IMR-90 (cell line): ENCODE results near the gene KLHL7. TPM values are rescaled to one million over a fixed set of nuclear protein-coding genes. Genes with fewer than 3 reads are reported as not detected.

Experiments
- ATAC-seq: fragments of 200-7000 bp; cut with Tn5 transposase; 2 replicates; pipeline ENCODE4 v1.9.1; 2020; ENCODE audit warnings: low read depth, mild to moderate bottlenecking, moderate library complexity
- BruUV-seq: library from RNA; stranded (reverse); fragments of 400-500 nt; replicated peaks from 2 replicates; lab custom pipeline; 2021; lab: Mats Ljungman, UMichigan
- CTCF ChIA-PET: fragments of 300-600 bp; formaldehyde crosslinking; extraction: SDS; loops from one replicate; lab custom pipeline; 2021; ENCODE audit warnings: antibody characterized with exemption; lab: Yijun Ruan, JAX
- POLR2A ChIA-PET: fragments of 300-600 bp; sonication (Branson Sonifier 250); formaldehyde crosslinking; loops from one replicate; lab custom pipeline; 2022; ENCODE audit warnings: antibody characterized with exemption; ENCODE audit not compliant: unreplicated experiment; lab: Charles Lee
- DNase-seq: peaks from one replicate; pipeline ENCODE4 v3.0.0; 2013
- H2AFZ ChIP-seq: replicated peaks from 2 replicates; pipeline ENCODE3; 2013; ENCODE audit warnings: low read length, mild to moderate bottlenecking; ENCODE audit not compliant: poor library complexity
- H2AK5ac ChIP-seq: 2 replicates; pipeline ENCODE4 v1.6.1; 2013; ENCODE audit warnings: low read depth, low read length, inconsistent platforms
- H2AK9ac ChIP-seq: replicated peaks from 2 replicates; pipeline ENCODE3; 2013; ENCODE audit warnings: mild to moderate bottlenecking, low read depth, low read length, moderate library complexity; ENCODE audit not compliant: poor library complexity
- H2BK120ac ChIP-seq: 2 replicates; pipeline ENCODE4 v1.6.1; 2013; ENCODE audit warnings: low read depth, low read length, inconsistent platforms
- H2BK15ac ChIP-seq: 3 replicates; pipeline ENCODE4 v1.6.1; 2013; ENCODE audit warnings: low read depth, low read length, inconsistent platforms
- H2BK20ac ChIP-seq: 2 replicates; pipeline ENCODE4 v1.6.1; 2013; ENCODE audit warnings: low read depth, mild to moderate bottlenecking, inconsistent platforms, low read length, moderate library complexity
- H2BK5ac ChIP-seq: 2 replicates; pipeline ENCODE4 v1.6.1; 2013; ENCODE audit warnings: mild to moderate bottlenecking, low read depth, low read length, inconsistent platforms; ENCODE audit not compliant: poor library complexity, severe bottlenecking
- H3K14ac ChIP-seq: replicated peaks from 2 replicates; pipeline ENCODE4 v1.6.1; 2013; ENCODE audit warnings: low read depth, low read length, inconsistent platforms
- H3K18ac ChIP-seq: 2 replicates; pipeline ENCODE4 v1.6.1; 2013; ENCODE audit warnings: low read depth, low read length, control low read depth
- H3K23ac ChIP-seq: 2 replicates; pipeline ENCODE4 v1.6.1; 2013; ENCODE audit warnings: low read depth, low read length, inconsistent platforms
- H3K27ac ChIP-seq: 2 replicates; pipeline ENCODE4 v1.5.1; 2013; ENCODE audit warnings: mild to moderate bottlenecking, control low read depth, low read length; ENCODE audit not compliant: insufficient read depth
- H3K27me3 ChIP-seq: 2 replicates; pipeline ENCODE4 v1.6.1; 2013; ENCODE audit warnings: low read length; ENCODE audit not compliant: control insufficient read depth, insufficient read depth
- H3K36me3 ChIP-seq: 2 replicates; pipeline ENCODE4 v1.6.1; 2013; ENCODE audit warnings: low read length, mixed read lengths; ENCODE audit not compliant: control insufficient read depth, insufficient read depth
- H3K4ac ChIP-seq: 2 replicates; pipeline ENCODE4 v1.6.1; 2013; ENCODE audit warnings: low read depth, low read length, inconsistent platforms
- H3K4me1 ChIP-seq: 2 replicates; pipeline ENCODE4 v1.6.1; 2013; ENCODE audit warnings: low read length, mixed read lengths; ENCODE audit not compliant: control insufficient read depth, insufficient read depth
- H3K4me2 ChIP-seq: 2 replicates; pipeline ENCODE4 v1.6.1; 2013; ENCODE audit warnings: low read depth, mild to moderate bottlenecking, control low read depth, low read length, moderate library complexity
- H3K4me3 ChIP-seq: 2 replicates; pipeline ENCODE4 v1.5.1; 2013; ENCODE audit warnings: low read depth, mild to moderate bottlenecking, control low read depth, low read length, moderate library complexity; ENCODE audit not compliant: insufficient read depth
- H3K56ac ChIP-seq: 2 replicates; pipeline ENCODE4 v1.6.1; 2013; ENCODE audit warnings: low read length, inconsistent platforms; ENCODE audit not compliant: insufficient read depth; ENCODE audit errors: extremely low read depth
- H3K79me1 ChIP-seq, 2 experiments: 2 replicates each; pipeline ENCODE4 v1.6.1; 2013; ENCODE audit warnings: low read length in 2 of 2, inconsistent platforms in 1 of 2, low read depth in 1 of 2
- H3K9ac ChIP-seq: 2 replicates; pipeline ENCODE4 v1.6.1; 2013; ENCODE audit warnings: low read depth, low read length, control low read depth
- H3K9me1 ChIP-seq: 2 replicates; pipeline ENCODE4 v1.6.1; 2013; ENCODE audit warnings: low read length, inconsistent platforms; ENCODE audit not compliant: insufficient read depth
- H3K9me3 ChIP-seq: 2 replicates; pipeline ENCODE4 v1.6.1; 2013; ENCODE audit warnings: low read length; ENCODE audit not compliant: control insufficient read depth, insufficient read depth
- H4K20me1 ChIP-seq: 2 replicates; pipeline ENCODE4 v1.6.1; 2013; ENCODE audit warnings: low read length, inconsistent platforms; ENCODE audit not compliant: insufficient read depth
- H4K5ac ChIP-seq: 2 replicates; pipeline ENCODE4 v1.6.1; 2013; ENCODE audit warnings: mild to moderate bottlenecking, low read depth, low read length, control low read depth
- H4K8ac ChIP-seq, 2 experiments: 2 replicates each; pipeline ENCODE4 v1.6.1; 2013; ENCODE audit warnings: low read depth in 2 of 2, low read length in 2 of 2, control low read depth in 1 of 2, inconsistent platforms in 1 of 2
- H4K91ac ChIP-seq: 2 replicates; pipeline ENCODE4 v1.6.1; 2013; ENCODE audit warnings: low read depth, low read length, inconsistent platforms; ENCODE audit not compliant: insufficient read depth
- BHLHE40 ChIP-seq: fragments of 150-350 bp; IDR thresholded peaks from 2 replicates; pipeline ENCODE4 v1.6.1; 2016; ENCODE audit warnings: mild to moderate bottlenecking, low read depth, low read length
- CEBPB ChIP-seq: IDR thresholded peaks from 2 replicates; pipeline ENCODE4 v1.6.1; 2012; ENCODE audit warnings: low read depth, low read length, improper control_type of control experiment
- CHD1 ChIP-seq: IDR thresholded peaks from 2 replicates; pipeline ENCODE4 v1.6.1; 2012; ENCODE audit warnings: low read depth, low read length, improper control_type of control experiment
- FOS ChIP-seq: fragments of 150-350 bp; IDR thresholded peaks from 2 replicates; pipeline ENCODE4 v1.6.1; 2016; ENCODE audit warnings: low read depth, low read length
- MAFK ChIP-seq: IDR thresholded peaks from 2 replicates; pipeline ENCODE4 v1.6.1; 2012; ENCODE audit warnings: low read depth, low read length, improper control_type of control experiment
- MAZ ChIP-seq: IDR thresholded peaks from 2 replicates; pipeline ENCODE4 v1.6.1; 2012; ENCODE audit warnings: low read depth, mild to moderate bottlenecking, low read length, improper control_type of control experiment, moderate library complexity, borderline replicate concordance
- MXI1 ChIP-seq: IDR thresholded peaks from 2 replicates; pipeline ENCODE4 v1.6.1; 2012; ENCODE audit warnings: low read depth, mild to moderate bottlenecking, low read length, moderate library complexity, borderline replicate concordance
- NFE2L2 ChIP-seq: fragments of 150-350 bp; IDR thresholded peaks from 2 replicates; pipeline ENCODE4 v1.6.1; 2016; ENCODE audit warnings: low read depth, mild to moderate bottlenecking, low read length
- POLR2A ChIP-seq: IDR thresholded peaks from 2 replicates; pipeline ENCODE4 v1.6.1; 2012; ENCODE audit warnings: mild to moderate bottlenecking, low read depth, low read length
- RAD21 ChIP-seq: IDR thresholded peaks from 2 replicates; pipeline ENCODE4 v1.6.1; 2012; ENCODE audit warnings: low read length, improper control_type of control experiment
- RCOR1 ChIP-seq: IDR thresholded peaks from 2 replicates; pipeline ENCODE4 v1.6.1; 2012; ENCODE audit warnings: mild to moderate bottlenecking, low read length, improper control_type of control experiment; ENCODE audit not compliant: insufficient replicate concordance
- RFX5 ChIP-seq: IDR thresholded peaks from 2 replicates; pipeline ENCODE4 v1.8.0; 2012; ENCODE audit warnings: low read depth, mild to moderate bottlenecking, low read length, moderate library complexity
- SMC3 ChIP-seq: fragments of 150-350 bp; IDR thresholded peaks from 2 replicates; pipeline ENCODE4 v1.6.1; 2016; ENCODE audit warnings: low read depth, mild to moderate bottlenecking, antibody characterized with exemption, low read length, moderate library complexity
- WGBS, 2 experiments: methylation state at CpG; one replicate each; pipeline versions ENCODE4 v1.1.5 to v1.1.7; 2013; ENCODE audit warnings: missing lambda C conversion rate in 2 of 2; ENCODE audit not compliant: insufficient read length in 1 of 2; ENCODE audit errors: extremely low coverage in 2 of 2; 5-methylcytosine and 5-hydroxymethylcytosine counted together
- dilution Hi-C: fragments of 300-500 bp; cut with HindIII; formaldehyde crosslinking; loops from one replicate; pipeline ENCODE4 v1.14.3; 2018; ENCODE audit warnings: low sequenced_read_pairs; ENCODE audit not compliant: unreplicated experiment
- in situ Hi-C: fragments of 300-500 bp; cut with MboI; formaldehyde crosslinking; loops from 3 replicates; pipeline ENCODE4 v1.14.3; 2019; ENCODE audit warnings: low sequenced_read_pairs, inconsistent platforms, mixed read lengths
- intact Hi-C: fragments of 100-400 bp; cut with micrococcal nuclease; formaldehyde crosslinking; loops from 2 replicates; pipeline ENCODE4 v1.10.0; 2022
- polyA plus RNA-seq, 3 experiments: library from polyadenylated mRNA; depleted of rRNA; stranded (reverse); fragments of >200 nt; gene quantifications; 2 replicates each; pipeline ENCODE4 v1.2.3, GENCODE V29; 2012; ENCODE audit warnings: low replicate concordance in 1 of 3
- total RNA-seq: library from RNA; depleted of rRNA; stranded (reverse); fragments of >200 nt; gene quantifications from 2 replicates; pipeline ENCODE4 v1.2.3, GENCODE V29; 2012
- TF ChIP-seq, protein P1 (sequence below): conservative IDR thresholded peaks from 2 replicates; pipeline ENCODE4 v1.5.1; 2012; ENCODE audit warnings: mild to moderate bottlenecking, low read depth, low read length, improper control_type of control experiment
- TF ChIP-seq, protein P2 (sequence below): fragments of 150-350 bp; IDR thresholded peaks from 2 replicates; pipeline ENCODE4 v1.6.1; 2017; ENCODE audit warnings: mild to moderate bottlenecking, antibody characterized with exemption, low read length, low read depth
- TF ChIP-seq, protein P3 (sequence below): fragments of 150-350 bp; IDR thresholded peaks from 2 replicates; pipeline ENCODE4 v1.6.1; 2016; ENCODE audit warnings: low read depth, mild to moderate bottlenecking, low read length, moderate library complexity, borderline replicate concordance

Gene KLHL7
- total and polyA plus RNA-seq, 2 of the 4 experiments (the other 2 are of a cell fraction): 24.6 to 29.2 TPM

DNA sequence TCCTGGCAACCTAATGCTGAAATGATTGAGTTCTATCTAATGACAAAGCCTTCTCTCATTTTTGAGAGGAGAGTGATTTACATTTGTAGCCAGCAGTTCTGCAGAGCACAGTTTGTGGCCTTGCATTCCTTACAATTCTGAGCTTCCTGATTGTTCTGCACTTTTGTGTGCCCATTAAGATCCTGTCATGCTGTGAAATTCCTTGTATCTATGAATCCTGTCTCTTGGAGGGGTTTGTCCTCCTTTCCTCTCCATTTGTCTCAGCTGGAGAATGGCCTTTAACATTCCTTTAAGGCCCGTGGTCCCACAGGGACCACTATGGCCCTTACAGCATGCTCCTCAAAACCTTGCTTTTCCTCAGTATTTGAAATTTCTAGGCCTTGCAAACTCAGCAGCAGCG is 10.4 kb downstream of the KLHL7 start:
- Histone ChIP-seq H2BK120ac (no peak overlapping the region), H3K27me3 (no peaks in the 10 kb centered on the region), H3K9ac (no peak overlapping the region), H3K79me1 (peaks cover 32 to 69% of the 10 kb centered on the region in 2 experiments), H2AK5ac (no peak overlapping the region), H2BK15ac (no peak overlapping the region), H3K18ac (no peak overlapping the region), H2BK5ac (no peak overlapping the region), H3K4me1 (peaks cover 3% of the 10 kb centered on the region; the same call in 1 of the 2 replicates), H3K56ac (no peak overlapping the region), H4K91ac (no peak overlapping the region), H3K4me3 (no peak overlapping the region), H3K4ac (no peak overlapping the region), H3K36me3 (0 out of 2 replicates have a peak, but pooled peaks cover 4% of the 10 kb centered on the region), H3K27ac (no peak overlapping the region), H3K23ac (no peak overlapping the region), H2BK20ac (no peak overlapping the region), H2AFZ (no peak overlapping the region), H2AK9ac (no peak overlapping the region), H3K14ac (no peak overlapping the region), H3K9me3 (no peaks in the 10 kb centered on the region), H4K5ac (no peak overlapping the region), H3K9me1 (no peaks in the 10 kb centered on the region; the same call in 1 of the 2 replicates), H3K4me2 (no peak overlapping the region), H4K8ac (no peak overlapping the region), H4K20me1 (peaks cover 10% of the 10 kb centered on the region)
- intact Hi-C loops (loop anchor here (1.0 kb wide), 1 partner anchor 10 kb away; no protein-coding TSS in a partner anchor), in situ Hi-C loops (no loop called here), dilution Hi-C loops (no loop called here)
- DNase-seq (no peak), ATAC-seq (no peak)
- 80% methylated on average over 1 of the region's 2 CpGs; no CpG with 5 or more reads in 1 of the 2 experiments for WGBS, 2 experiments
- CTCF ChIA-PET: interaction anchor here (0.5 to 2.7 kb wide), 2 partner anchors 10 to 110 kb away, joined by 4 to 13 read pairs; partner anchors contain the start of gene KLHL7
- TF ChIP-seq CHD1 (no peak), SMC3 (no peak), BHLHE40 (no peak), MXI1 (no peak), RAD21 (no peak), CEBPB (no peak), FOS (no peak), POLR2A (no peak), RFX5 (no peak), RCOR1 (no peak), NFE2L2 (no peak), MAFK (no peak), MAZ (no peak)
- TF ChIP-seq, protein P1, sequence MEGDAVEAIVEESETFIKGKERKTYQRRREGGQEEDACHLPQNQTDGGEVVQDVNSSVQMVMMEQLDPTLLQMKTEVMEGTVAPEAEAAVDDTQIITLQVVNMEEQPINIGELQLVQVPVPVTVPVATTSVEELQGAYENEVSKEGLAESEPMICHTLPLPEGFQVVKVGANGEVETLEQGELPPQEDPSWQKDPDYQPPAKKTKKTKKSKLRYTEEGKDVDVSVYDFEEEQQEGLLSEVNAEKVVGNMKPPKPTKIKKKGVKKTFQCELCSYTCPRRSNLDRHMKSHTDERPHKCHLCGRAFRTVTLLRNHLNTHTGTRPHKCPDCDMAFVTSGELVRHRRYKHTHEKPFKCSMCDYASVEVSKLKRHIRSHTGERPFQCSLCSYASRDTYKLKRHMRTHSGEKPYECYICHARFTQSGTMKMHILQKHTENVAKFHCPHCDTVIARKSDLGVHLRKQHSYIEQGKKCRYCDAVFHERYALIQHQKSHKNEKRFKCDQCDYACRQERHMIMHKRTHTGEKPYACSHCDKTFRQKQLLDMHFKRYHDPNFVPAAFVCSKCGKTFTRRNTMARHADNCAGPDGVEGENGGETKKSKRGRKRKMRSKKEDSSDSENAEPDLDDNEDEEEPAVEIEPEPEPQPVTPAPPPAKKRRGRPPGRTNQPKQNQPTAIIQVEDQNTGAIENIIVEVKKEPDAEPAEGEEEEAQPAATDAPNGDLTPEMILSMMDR: no peak
- TF ChIP-seq, protein P2, sequence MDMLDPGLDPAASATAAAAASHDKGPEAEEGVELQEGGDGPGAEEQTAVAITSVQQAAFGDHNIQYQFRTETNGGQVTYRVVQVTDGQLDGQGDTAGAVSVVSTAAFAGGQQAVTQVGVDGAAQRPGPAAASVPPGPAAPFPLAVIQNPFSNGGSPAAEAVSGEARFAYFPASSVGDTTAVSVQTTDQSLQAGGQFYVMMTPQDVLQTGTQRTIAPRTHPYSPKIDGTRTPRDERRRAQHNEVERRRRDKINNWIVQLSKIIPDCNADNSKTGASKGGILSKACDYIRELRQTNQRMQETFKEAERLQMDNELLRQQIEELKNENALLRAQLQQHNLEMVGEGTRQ: no peak
- TF ChIP-seq, protein P3, sequence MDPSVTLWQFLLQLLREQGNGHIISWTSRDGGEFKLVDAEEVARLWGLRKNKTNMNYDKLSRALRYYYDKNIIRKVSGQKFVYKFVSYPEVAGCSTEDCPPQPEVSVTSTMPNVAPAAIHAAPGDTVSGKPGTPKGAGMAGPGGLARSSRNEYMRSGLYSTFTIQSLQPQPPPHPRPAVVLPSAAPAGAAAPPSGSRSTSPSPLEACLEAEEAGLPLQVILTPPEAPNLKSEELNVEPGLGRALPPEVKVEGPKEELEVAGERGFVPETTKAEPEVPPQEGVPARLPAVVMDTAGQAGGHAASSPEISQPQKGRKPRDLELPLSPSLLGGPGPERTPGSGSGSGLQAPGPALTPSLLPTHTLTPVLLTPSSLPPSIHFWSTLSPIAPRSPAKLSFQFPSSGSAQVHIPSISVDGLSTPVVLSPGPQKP: no peak
- POLR2A ChIA-PET: no interaction called here
- BruUV-seq: no TSS peak
